Neuronal stem cell (in vitro differentiated cells): ENCODE results near the gene USP12.

Experiments used
- DNase-seq: peaks from one replicate; pipeline ENCODE4 v3.0.0-alpha.2; 2013; ENCODE audit warnings: low spot score
- H2AFZ ChIP-seq: one replicate; pipeline ENCODE4 v1.6.1; 2013; ENCODE audit warnings: mild to moderate bottlenecking, low read length, inconsistent platforms
- H2AK5ac ChIP-seq: 2 replicates; pipeline ENCODE4 v1.6.1; 2013; ENCODE audit warnings: low read depth, mild to moderate bottlenecking, inconsistent platforms, low read length, moderate library complexity, mixed read lengths
- H2BK120ac ChIP-seq: 2 replicates; pipeline ENCODE4 v1.6.1; 2013; ENCODE audit warnings: low read depth, mild to moderate bottlenecking, inconsistent platforms, low read length, moderate library complexity, mixed read lengths
- H2BK12ac ChIP-seq: one replicate; pipeline ENCODE4 v1.6.1; 2013; ENCODE audit warnings: low read length, inconsistent platforms
- H2BK15ac ChIP-seq: 2 replicates; pipeline ENCODE4 v1.6.1; 2013; ENCODE audit warnings: mild to moderate bottlenecking, low read length, inconsistent platforms, mixed read lengths
- H2BK5ac ChIP-seq: one replicate; pipeline ENCODE4 v1.6.1; 2013; ENCODE audit warnings: inconsistent platforms, mild to moderate bottlenecking, low read length, moderate library complexity
- H3K14ac ChIP-seq: one replicate; pipeline ENCODE4 v1.6.1; 2013; ENCODE audit warnings: low read length, inconsistent platforms
- H3K18ac ChIP-seq: 2 replicates; pipeline ENCODE4 v1.6.1; 2013; ENCODE audit warnings: low read length, inconsistent platforms
- H3K23ac ChIP-seq: 2 replicates; pipeline ENCODE4 v1.6.1; 2013; ENCODE audit warnings: low read depth, mild to moderate bottlenecking, mixed read lengths, low read length, inconsistent platforms; ENCODE audit not compliant: poor library complexity
- H3K27ac ChIP-seq: replicated peaks from 3 replicates; pipeline ENCODE4 v1.5.1; 2013; ENCODE audit warnings: low read length, inconsistent platforms
- H3K27me3 ChIP-seq, 3 experiments: 2 replicates each; pipeline ENCODE4 v1.6.1; 2013; ENCODE audit warnings: low read length in 3 of 3, mild to moderate bottlenecking in 2 of 3, inconsistent platforms in 1 of 3, low read depth in 1 of 3, mixed read lengths in 1 of 3, moderate library complexity in 1 of 3; ENCODE audit not compliant: control insufficient read depth in 3 of 3, insufficient read depth in 3 of 3
- H3K36me3 ChIP-seq, 2 donors: replicated peaks in 1 of 2; 2 replicates each; pipeline ENCODE4 v1.6.1; 2013; ENCODE audit warnings: low read length in 2 of 2; ENCODE audit not compliant: control insufficient read depth in 2 of 2, insufficient read depth in 2 of 2
- H3K4ac ChIP-seq: 2 replicates; pipeline ENCODE4 v1.6.1; 2013; ENCODE audit warnings: inconsistent platforms, mild to moderate bottlenecking, low read length, moderate library complexity
- H3K4me1 ChIP-seq, 2 donors: 1 replicate in 1 of 2; 2 replicates in 1 of 2; pipeline ENCODE4 v1.6.1; 2013; ENCODE audit warnings: low read length in 2 of 2, low read depth in 1 of 2; ENCODE audit not compliant: control insufficient read depth in 2 of 2, insufficient read depth in 1 of 2
- H3K4me2 ChIP-seq: one replicate; pipeline ENCODE4 v1.6.1; 2013; ENCODE audit warnings: mild to moderate bottlenecking, low read length, inconsistent platforms; ENCODE audit not compliant: insufficient read depth, poor library complexity, severe bottlenecking
- H3K4me3 ChIP-seq, 2 donors: 2 replicates each; pipeline ENCODE4 v1.5.1; 2013; ENCODE audit warnings: low read length in 2 of 2, mild to moderate bottlenecking in 2 of 2, inconsistent platforms in 1 of 2, moderate library complexity in 1 of 2
- H3K79me1 ChIP-seq: one replicate; pipeline ENCODE4 v1.6.1; 2013; ENCODE audit warnings: low read depth, mild to moderate bottlenecking, inconsistent platforms, low read length, moderate library complexity
- H3K9ac ChIP-seq: one replicate; pipeline ENCODE4 v1.6.1; 2013; ENCODE audit warnings: mild to moderate bottlenecking, low read depth, low read length, inconsistent platforms; ENCODE audit not compliant: poor library complexity
- H3K9me3 ChIP-seq, 2 donors: replicated peaks in 1 of 2; 2 replicates each; pipeline versions ENCODE3 to v1.6.1; 2013; ENCODE audit warnings: low read length in 2 of 2, mild to moderate bottlenecking in 2 of 2, inconsistent platforms in 1 of 2, low read depth in 1 of 2, mixed read lengths in 1 of 2, moderate library complexity in 1 of 2; ENCODE audit not compliant: control insufficient read depth in 2 of 2, insufficient read depth in 1 of 2
- H4K8ac ChIP-seq: one replicate; pipeline ENCODE4 v1.6.1; 2013; ENCODE audit warnings: low read depth, mild to moderate bottlenecking, inconsistent platforms, low read length, moderate library complexity
- H4K91ac ChIP-seq: one replicate; pipeline ENCODE4 v1.6.1; 2013; ENCODE audit warnings: low read length, low read depth, mild to moderate bottlenecking, inconsistent platforms; ENCODE audit not compliant: poor library complexity
- WGBS, 2 donors: extraction: QIAGEN DNeasy Blood & Tissue Kit; methylation state at CpG; one replicate each; pipeline ENCODE4 v1.1.7; 2013; ENCODE audit warnings: missing lambda C conversion rate in 2 of 2, mixed read lengths in 1 of 2; ENCODE audit not compliant: insufficient read length in 2 of 2, insufficient replicate concordance in 1 of 2; ENCODE audit errors: extremely low coverage in 2 of 2; 5-methylcytosine and 5-hydroxymethylcytosine counted together

The USP12 gene

GRCh38 chr13:27118428-27119054, 53.1 kb downstream of the USP12 start:
- Histone ChIP-seq H3K79me1 (peaks cover 4% of the 10 kb centered on the region), H2AK5ac (no peak overlapping the region), H2BK120ac (no peak overlapping the region), H2AFZ (no peak overlapping the region), H3K23ac (no peak overlapping the region), H3K9me3 (peaks cover 2 to 32% of the 10 kb centered on the region in 2 donors), H3K36me3 (peaks cover 2 to 29% of the 10 kb centered on the region in 2 donors), H2BK5ac (no peak overlapping the region), H3K14ac (no peak overlapping the region), H3K27me3 (no peaks in the 10 kb centered on the region), H4K91ac (no peak overlapping the region), H2BK15ac (no peak overlapping the region), H3K4me3 (no peak overlapping the region), H3K18ac (no peak overlapping the region), H3K4me1 (no peaks in the 10 kb centered on the region), H2BK12ac (no peak overlapping the region), H3K27ac (no peak overlapping the region), H3K4me2 (no peak overlapping the region), H4K8ac (no peak overlapping the region), H3K4ac (no peak overlapping the region), H3K9ac (no peak overlapping the region)
- no CpG with 5 or more reads among the region's 3 CpGs for WGBS, 2 donors
- DNase-seq: no peak

DNA sequence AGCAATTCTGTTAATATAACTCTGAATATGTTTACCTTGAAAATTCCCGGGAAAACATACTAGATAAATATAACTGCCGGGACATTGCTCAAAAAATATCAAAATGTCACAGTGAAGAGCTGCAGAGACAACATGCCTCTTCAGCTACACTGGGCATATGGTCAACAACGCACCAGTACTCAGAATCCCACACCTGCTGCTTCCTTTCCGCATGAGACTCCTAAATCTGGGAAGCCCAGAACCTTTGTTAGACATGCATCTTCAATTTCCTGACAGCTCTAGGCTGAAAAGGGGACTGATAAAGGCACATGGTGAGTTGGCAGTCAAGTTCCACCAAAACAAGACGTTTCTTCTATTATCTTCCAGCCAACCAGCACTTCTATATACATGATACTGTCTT, 53.7 kb downstream of the USP12 start:
- no peak overlapping the region for H3K27ac ChIP-seq

DNA sequence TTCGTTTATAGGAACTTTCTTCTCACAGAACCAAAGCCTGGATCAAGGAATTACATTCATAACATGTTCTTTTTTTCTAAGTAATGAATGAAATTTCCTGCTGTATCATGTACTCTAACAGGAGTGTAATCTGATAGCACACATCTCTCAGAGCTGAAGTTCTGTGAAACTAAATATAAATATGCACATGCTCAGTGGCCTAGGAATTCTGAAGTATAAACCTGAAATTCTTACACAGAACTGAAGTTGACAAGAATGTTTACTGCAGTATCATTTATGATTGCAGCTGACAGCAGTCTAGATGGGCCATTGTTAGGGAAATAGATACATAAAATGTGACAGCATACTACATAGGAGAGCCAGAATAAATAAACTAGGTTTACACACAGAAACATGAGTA, 54.5 kb downstream of the USP12 start:
- Histone ChIP-seq H3K9me3 (peaks cover 0 to 21% of the 10 kb centered on the region in 2 donors), H2BK12ac (no peak overlapping the region), H2BK15ac (no peak overlapping the region), H4K91ac (no peak overlapping the region), H3K9ac (no peak overlapping the region), H3K79me1 (peaks cover 4% of the 10 kb centered on the region), H3K4me3 (no peak overlapping the region), H2BK5ac (no peak overlapping the region), H3K27me3 (no peaks in the 10 kb centered on the region), H3K4me2 (no peak overlapping the region), H4K8ac (no peak overlapping the region), H3K27ac (no peak overlapping the region), H3K4ac (no peak overlapping the region), H3K18ac (no peak overlapping the region), H2AFZ (no peak overlapping the region), H2AK5ac (no peak overlapping the region), H2BK120ac (no peak overlapping the region), H3K4me1 (no peaks in the 10 kb centered on the region), H3K23ac (no peak overlapping the region), H3K14ac (no peak overlapping the region), H3K36me3 (peaks cover 0 to 33% of the 10 kb centered on the region in 2 donors)
- no peak for DNase-seq
- WGBS, 2 donors: no CpG with 5 or more reads among the region's 1 CpG

More for the DNA sequence above, 53.7 kb downstream of the USP12 start:
- H3K36me3 ChIP-seq: peaks cover 0 to 33% of the 10 kb centered on the region in 2 donors
- no peak overlapping the region for H4K91ac ChIP-seq
- H3K4me3 ChIP-seq: no peak overlapping the region
- H2BK12ac ChIP-seq: no peak overlapping the region
- H3K9me3 ChIP-seq: peaks cover 0 to 26% of the 10 kb centered on the region in 2 donors
- H2BK15ac ChIP-seq: no peak overlapping the region
- H3K4me2 ChIP-seq: no peak overlapping the region
- H2AK5ac ChIP-seq: no peak overlapping the region
- no peak for DNase-seq
- H2BK120ac ChIP-seq: no peak overlapping the region
- no peak overlapping the region for H2BK5ac ChIP-seq
- H3K18ac ChIP-seq: no peak overlapping the region
- H3K4me1 ChIP-seq: no peaks in the 10 kb centered on the region
- WGBS, 2 donors: no CpG with 5 or more reads among the region's 5 CpGs
- H3K14ac ChIP-seq: no peak overlapping the region
- H3K9ac ChIP-seq: no peak overlapping the region
- no peaks in the 10 kb centered on the region for H3K27me3 ChIP-seq
- no peak overlapping the region for H3K23ac ChIP-seq
- no peak overlapping the region for H3K4ac ChIP-seq
- no peak overlapping the region for H4K8ac ChIP-seq
- no peak overlapping the region for H2AFZ ChIP-seq
- H3K79me1 ChIP-seq: peaks cover 4% of the 10 kb centered on the region

GRCh38 chr13:27113436-27113835, 58.2 kb downstream of the USP12 start:
- WGBS, 2 donors: no CpG with 5 or more reads among the region's 4 CpGs

More at GRCh38 chr13:27113436-27113835, 58.2 kb downstream of the USP12 start:
- Histone ChIP-seq H2AFZ (no peak overlapping the region), H3K4me2 (no peak overlapping the region), H2BK12ac (no peak overlapping the region), H3K36me3 (peaks cover 0 to 33% of the 10 kb centered on the region in 2 donors), H3K4me1 (no peaks in the 10 kb centered on the region), H3K4me3 (no peak overlapping the region), H3K18ac (no peak overlapping the region), H2AK5ac (no peak overlapping the region), H2BK120ac (no peak overlapping the region), H3K79me1 (no peaks in the 10 kb centered on the region), H3K14ac (no peak overlapping the region), H3K4ac (no peak overlapping the region), H3K9me3 (peaks cover 0 to 7% of the 10 kb centered on the region in 2 donors), H4K8ac (no peak overlapping the region), H3K23ac (no peak overlapping the region), H2BK5ac (no peak overlapping the region), H3K27me3 (no peaks in the 10 kb centered on the region), H4K91ac (no peak overlapping the region), H2BK15ac (no peak overlapping the region), H3K9ac (no peak overlapping the region), H3K27ac (no peak overlapping the region)
- DNase-seq: no peak
